Stimulated activated CD8-positive, alpha-beta memory T cell treated with anti-CD3 and anti-CD28 coated beads, Interleukin-4, amount 100 ng/mL, for 48 hours (primary cell): Measurements from ENCODE around the gene CHMP1A.
"Not testable (repeated sequence)": the region's sequence is repeated elsewhere in the genome, so short reads cannot be mapped to it uniquely, and the experiment has no call there.

Source experiments
- DNase-seq: peaks from one replicate; pipeline ENCODE4 v3.0.0-alpha.2; 2020

Gene CHMP1A

GRCh38 chr16:89656435-89657121 lies 930 bp downstream of the CHMP1A start:
- no peak for DNase-seq

DNA sequence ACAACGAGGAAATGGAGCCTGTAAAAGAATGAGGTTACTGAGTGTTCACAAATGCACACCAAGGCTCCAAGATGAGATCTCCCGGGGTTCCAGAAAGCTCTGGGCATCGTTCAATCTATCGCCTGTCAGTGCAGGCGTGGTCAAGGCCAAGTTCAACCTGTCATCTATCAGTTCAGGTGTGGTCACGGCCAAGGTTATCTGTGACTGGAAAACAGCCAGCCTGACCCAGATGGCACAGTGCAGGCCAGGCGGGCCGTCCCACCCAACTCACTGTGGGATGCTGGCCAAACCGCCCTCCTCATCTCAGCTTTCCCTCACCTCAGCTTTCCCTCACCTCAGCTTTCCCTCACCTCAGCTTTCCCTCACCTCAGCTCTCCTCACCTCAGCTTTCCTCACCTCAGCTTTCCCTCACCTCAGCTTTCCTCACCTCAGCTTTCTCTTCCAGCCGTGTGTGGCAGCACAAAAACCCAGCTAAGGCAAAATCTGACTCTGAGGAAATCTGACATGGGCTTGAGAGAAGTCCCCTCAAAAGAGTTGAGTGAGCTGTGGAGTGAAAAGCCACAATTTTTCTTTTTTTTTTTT lies 2.4 kb downstream of the CHMP1A start:
- no peak for DNase-seq

- DNase-seq: no peak
Observed at GRCh38 chr16:89653656-89654295, 3.7 kb downstream of the CHMP1A start.

- no peak for DNase-seq
Observed at GRCh38 chr16:89651584-89651983, 5.9 kb downstream of the CHMP1A start.

- no peak for DNase-seq
Observed at GRCh38 chr16:89646906-89647305, 10.6 kb downstream of the CHMP1A start.

DNA sequence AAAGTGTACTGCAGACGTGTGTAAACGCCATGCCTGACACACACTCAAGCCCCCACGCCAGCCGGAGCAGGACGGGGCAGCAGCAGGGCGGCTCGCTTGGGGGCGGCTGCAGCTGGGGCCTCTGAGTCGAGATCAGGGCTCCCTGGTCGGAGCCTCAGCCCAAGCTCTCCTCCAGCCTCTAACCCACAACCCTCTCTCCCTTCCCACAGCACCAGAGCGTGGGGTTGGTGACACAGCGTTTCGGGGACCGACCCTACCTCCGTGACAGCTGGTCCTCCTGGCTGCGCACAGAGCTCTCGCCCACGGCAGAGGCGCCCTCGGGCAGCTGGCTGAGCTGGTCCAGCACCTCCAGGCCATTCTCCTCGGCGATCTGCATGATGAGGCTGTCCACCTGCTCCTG lies 11.2 kb downstream of the CHMP1A start:
- DNase-seq: no peak

- no peak for DNase-seq
Observed at GRCh38 chr16:89645122-89645521, 12.4 kb downstream of the CHMP1A start.

GRCh38 chr16:89643769-89644300 lies 13.7 kb downstream of the CHMP1A start:
- no peak for DNase-seq

- DNase-seq: no peak
Observed at GRCh38 chr16:89642574-89642973, 14.9 kb downstream of the CHMP1A start.

DNA sequence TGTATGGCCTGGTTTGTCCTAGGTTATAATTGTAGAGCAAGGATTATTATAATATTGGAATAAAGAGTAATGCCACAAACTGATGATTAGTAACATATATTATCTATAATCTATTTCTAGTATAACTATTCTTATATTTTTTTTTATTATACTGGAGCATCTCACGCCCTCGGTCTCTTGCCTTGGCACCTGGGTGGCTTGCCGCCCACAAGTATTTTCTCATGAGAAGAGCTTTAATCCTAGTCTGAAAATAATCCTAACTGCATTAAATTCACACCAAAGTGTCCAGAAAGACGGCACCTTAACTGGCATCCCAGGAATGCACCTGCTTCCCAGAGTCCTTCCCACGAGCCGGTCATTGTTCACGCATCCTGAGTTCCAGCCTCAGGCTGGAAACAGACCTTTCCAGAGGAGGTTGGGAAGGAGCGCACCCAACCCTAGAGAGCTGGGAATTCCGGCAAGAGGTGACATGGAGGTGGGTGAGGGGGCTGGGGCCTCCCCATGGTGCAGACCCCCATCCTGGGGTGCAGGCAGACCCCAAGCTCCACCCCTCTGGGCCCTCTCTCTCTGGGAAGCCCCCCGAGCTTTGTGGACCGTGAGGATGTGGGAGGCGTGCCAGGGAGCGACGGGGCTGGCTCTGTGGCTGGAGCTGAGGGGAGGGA lies 15.9 kb downstream of the CHMP1A start:
- DNase-seq: no peak

DNA sequence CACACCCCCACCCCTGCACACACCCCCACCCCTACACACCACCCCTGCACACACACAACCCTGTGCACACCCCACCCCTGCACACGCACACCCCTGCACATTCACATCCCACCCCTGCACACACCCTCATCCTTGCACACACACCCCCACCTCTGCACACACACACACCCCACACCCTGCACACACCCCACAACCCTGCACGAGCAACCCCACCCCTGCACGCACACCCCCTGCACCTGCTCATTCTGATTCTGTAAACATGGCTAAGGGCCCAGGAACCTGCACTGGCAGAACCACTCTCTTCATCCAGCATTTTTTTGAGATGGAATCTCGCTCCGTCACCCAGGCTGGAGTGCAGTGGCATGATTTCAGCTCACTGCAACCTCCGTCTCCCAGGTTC lies 18.1 kb downstream of the CHMP1A start:
- no peak for DNase-seq

DNA sequence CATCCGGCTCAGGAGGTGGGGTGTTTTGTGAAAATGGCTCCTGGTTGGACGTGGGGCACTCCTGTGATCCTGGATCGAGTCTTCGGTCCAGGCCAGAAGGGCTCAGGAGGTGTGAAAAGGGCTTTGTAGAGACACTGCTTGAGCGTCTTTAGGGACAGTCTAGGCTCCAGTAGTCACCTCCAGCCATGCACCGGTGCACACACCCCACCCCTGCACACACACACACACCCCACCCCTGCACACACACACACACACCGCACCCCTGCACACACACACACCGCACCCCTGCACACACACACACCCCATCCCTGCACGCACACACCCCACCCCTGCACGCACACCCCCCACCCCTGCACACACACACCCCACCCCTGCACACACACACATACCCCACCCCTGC lies 19.1 kb downstream of the CHMP1A start:
- DNase-seq: no peak

- DNase-seq: no peak
Observed at GRCh38 chr16:89637379-89637778, 20.1 kb downstream of the CHMP1A start.

DNA sequence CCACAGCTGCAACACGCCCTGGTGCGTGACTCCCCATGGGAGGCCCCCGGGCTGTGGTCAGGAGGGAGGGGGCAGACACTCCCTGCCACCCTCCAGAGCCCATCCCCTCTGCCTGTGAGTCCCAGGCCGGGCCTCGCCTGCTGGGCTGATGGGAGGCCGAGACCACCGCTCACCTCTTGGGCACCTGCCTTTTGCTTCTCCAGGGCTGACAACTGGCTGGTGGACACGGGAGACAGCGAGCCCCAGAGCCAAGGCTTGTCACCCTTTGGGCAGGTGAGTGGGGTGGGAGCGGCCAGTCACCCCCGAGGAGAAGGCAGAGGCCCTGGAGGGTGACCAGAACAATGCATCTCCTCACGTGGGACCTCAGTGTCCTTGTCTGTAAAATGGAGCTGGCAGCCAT lies 20.8 kb downstream of the CHMP1A start:
- no peak for DNase-seq

- not testable (repeated sequence) for DNase-seq
Observed at GRCh38 chr16:89634463-89635385, 22.8 kb downstream of the CHMP1A start.

DNA sequence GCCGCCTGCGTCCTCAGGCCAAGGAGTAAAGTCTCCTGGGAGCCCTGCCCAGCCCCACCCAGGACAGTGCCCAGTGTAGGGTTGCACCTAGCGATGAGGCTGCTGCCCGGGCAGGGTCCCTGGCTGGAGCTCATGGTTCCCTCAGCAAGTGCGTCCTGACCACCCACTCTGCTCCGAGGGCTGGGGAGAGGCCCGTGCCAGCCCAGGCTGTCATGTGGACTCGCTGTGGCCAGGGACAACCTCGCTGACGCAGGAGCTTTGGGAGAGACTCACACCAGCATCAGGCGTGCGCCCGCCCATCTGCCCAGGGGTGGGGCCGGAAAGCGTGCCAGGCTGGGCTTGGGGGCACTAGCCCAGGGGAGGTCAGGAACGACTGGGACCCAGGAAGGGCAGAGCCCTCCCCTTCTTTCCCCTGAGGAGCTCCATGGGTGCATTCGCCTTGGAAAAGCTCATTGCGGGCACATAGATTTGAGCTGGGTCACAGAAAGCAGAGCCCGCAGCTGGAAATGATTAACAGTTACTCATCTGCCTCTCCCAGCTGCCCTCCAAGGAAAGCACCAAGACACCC lies 24.4 kb downstream of the CHMP1A start:
- no peak for DNase-seq

- no peak for DNase-seq
Observed at GRCh38 chr16:89629827-89630610, 27.5 kb downstream of the CHMP1A start.

DNA sequence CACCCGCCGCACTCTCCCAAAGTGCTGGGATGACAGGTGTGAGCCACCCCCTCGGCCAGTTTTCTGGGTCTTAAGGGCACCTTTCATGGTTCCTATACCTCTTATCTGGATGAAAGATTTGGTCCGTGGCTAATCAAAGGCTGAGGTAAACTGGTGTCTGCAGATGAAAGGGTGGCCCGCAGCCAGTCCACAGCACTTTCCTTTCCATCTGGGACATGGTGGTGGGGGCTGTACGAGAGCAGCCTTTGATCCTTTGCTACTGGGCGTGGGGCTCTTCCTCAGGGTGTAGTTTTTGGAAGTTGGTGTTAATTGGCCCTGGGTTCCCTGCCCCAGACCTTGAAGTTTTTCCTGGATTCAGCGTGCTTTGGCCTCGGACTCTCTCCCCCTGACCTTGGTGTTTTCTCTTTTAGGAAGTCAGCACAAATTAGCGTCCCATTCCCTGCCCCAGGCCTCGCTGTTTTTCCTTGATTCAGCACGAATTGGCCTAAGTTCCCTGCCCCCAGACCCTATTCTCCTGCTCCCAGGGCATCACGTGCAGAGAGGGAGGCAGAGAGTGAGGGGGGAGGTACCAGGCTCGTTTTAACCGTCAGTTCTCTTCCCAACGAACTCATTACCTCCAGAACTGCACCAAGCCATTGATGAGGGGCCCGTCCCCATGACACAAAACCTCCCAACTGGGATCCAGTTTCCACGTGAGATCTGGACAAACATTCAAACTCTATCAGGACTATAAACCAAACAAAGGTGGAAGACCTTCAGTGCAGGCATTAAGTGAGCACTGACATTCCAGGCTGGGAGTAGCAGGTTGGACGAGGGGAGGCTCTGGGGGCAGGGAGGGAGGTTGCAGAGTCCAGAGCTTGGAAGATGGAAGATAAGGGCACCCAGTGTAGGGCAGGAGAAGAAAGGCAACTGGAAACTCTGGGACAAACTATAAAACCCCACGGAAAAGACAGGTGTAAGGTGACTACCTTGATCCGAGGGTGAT lies 32.4 kb downstream of the CHMP1A start:
- DNase-seq: no peak

DNA sequence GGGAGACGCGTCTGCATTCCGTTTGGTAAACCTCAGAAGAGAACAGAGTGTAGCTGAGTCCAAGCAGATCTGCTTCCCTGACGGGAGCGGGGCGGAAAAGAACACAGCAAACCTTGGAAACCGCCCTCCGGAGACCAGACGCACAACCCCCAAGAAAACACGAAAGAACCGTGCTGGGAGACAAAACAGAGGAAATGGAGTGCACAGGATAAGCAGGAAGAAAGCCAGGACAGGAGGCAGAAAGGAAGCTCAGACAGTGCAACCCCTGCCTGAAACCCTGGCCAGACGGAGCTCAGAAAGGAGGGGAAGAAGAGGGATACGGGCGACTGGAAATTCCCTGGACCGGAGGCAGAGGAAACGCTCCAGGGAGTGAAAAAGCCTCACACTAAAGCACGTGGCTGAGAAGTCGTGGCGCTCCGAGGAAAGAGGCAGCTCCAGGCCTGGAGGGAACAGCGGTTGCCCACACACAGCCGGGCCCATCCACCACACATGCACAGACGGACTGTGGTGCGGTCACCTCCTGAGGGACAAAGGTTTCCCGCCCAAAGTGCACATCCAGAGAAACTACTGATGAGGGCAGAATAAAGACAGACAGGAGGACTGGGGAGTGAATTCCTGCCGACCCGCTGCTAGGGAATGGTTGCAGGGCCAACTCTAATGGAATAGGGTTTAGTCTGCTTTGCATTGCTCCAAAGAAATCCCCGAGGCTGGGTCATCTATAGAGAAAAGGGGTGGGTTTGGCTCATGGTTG lies 33.8 kb downstream of the CHMP1A start:
- DNase-seq: no peak
